Mesothelial cell of epicardium (in vitro differentiated cells): ENCODE results near the gene CFAP20DC. TPM values are rescaled to one million over a fixed set of nuclear protein-coding genes. Genes with fewer than 3 reads are reported as not detected.

ENCODE experiments used
- DNase-seq, 2 experiments: peaks; one replicate each; pipeline ENCODE4 v3.0.0; 2021; ENCODE audit warnings: low spot score in 2 of 2; ENCODE audit not compliant: unreplicated experiment in 2 of 2
- H3K27ac Mint-ChIP-seq: 2 replicates; pipeline ENCODE4 v1.8.0; 2021; ENCODE audit warnings: mixed read lengths
- H3K27me3 Mint-ChIP-seq: 2 replicates; pipeline ENCODE4 v1.8.0; 2021; ENCODE audit warnings: low read depth, mixed read lengths
- H3K36me3 Mint-ChIP-seq: 2 replicates; pipeline ENCODE4 v1.8.0; 2021; ENCODE audit warnings: mixed read lengths
- H3K4me1 Mint-ChIP-seq: 2 replicates; pipeline ENCODE4 v1.8.0; 2021; ENCODE audit warnings: mixed read lengths
- H3K4me3 Mint-ChIP-seq: 2 replicates; pipeline ENCODE4 v1.8.0; 2021; ENCODE audit warnings: mild to moderate bottlenecking, moderate library complexity, mixed read lengths
- H3K9me3 Mint-ChIP-seq: 2 replicates; pipeline ENCODE4 v1.8.0; 2021; ENCODE audit warnings: mixed read lengths
- total RNA-seq: library from RNA; stranded (reverse); gene quantifications from 3 replicates; pipeline ENCODE4 v1.2.1, GENCODE V29; 2021
- TF ChIP-seq, protein P1 (sequence below): fragments of 200-600 bp; sonication (generic); IDR thresholded peaks from one replicate; pipeline ENCODE4 v1.5.0; 2021; ENCODE audit warnings: antibody characterized with exemption; ENCODE audit not compliant: unreplicated experiment

CFAP20DC gene
- total RNA-seq, 1 donor from 2014 or later, result 5.4 TPM

DNA sequence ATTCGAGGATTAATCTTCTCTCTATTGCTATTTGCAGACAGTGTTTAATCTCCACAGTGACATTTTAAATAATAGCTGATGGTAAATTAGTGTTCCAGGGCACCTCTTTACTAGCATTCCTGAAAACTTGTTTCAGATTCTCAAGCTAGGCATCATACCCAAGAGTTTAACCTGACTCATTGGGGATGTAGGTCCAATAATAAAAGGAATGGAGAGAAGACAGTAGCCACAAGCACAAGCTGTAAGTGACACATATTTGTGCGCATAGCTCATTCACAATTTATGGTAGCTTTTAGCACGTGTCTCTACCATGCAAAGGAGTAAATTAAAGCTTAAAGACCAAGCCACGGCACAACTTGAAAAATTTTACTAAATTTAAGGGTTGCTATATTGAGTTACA, 212.0 kb downstream of the CFAP20DC start:
- Mint-ChIP-seq H3K27ac (no peak overlapping the region), H3K4me3 (no peak overlapping the region), H3K36me3 (no peaks in the 10 kb centered on the region), H3K9me3 (peaks cover 3% of the 10 kb centered on the region), H3K27me3 (no peaks in the 10 kb centered on the region), H3K4me1 (peaks cover 7% of the 10 kb centered on the region)
- no peak for DNase-seq
- TF ChIP-seq, protein P1, sequence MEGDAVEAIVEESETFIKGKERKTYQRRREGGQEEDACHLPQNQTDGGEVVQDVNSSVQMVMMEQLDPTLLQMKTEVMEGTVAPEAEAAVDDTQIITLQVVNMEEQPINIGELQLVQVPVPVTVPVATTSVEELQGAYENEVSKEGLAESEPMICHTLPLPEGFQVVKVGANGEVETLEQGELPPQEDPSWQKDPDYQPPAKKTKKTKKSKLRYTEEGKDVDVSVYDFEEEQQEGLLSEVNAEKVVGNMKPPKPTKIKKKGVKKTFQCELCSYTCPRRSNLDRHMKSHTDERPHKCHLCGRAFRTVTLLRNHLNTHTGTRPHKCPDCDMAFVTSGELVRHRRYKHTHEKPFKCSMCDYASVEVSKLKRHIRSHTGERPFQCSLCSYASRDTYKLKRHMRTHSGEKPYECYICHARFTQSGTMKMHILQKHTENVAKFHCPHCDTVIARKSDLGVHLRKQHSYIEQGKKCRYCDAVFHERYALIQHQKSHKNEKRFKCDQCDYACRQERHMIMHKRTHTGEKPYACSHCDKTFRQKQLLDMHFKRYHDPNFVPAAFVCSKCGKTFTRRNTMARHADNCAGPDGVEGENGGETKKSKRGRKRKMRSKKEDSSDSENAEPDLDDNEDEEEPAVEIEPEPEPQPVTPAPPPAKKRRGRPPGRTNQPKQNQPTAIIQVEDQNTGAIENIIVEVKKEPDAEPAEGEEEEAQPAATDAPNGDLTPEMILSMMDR, result no peak

DNA sequence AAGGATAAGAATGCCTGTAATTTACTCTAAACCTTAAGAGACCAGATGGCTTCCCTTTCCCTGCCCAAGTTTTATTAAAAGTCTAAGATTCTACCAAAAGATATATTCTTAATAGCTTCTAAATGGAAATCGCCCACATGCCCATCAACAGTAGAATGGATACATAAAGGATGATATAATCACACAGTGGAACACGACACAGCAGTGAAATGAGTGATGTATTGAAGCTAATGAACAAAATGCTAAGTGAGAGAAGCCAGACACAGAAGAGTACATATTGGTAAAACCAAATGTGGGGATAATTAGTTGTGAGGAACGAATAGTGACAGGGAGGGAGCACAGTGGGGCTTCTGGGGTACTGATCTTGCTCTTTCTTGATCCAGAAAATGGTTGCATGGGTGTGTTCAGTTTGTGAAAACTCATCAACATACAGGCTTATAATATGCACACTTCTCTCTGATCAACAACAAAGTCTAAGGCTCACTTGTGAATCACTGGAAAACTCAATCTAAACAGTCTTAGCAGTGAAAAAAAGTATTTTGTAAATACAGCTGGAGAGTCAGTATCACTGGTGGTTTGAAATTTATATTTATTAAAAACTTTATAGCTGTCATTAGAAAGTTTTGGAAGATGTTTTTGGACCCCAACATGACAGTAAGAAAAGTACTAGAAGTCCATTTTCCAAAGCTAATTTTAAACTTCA, 212.5 kb downstream of the CFAP20DC start:
- H3K4me1 Mint-ChIP-seq, result peaks cover 7% of the 10 kb centered on the region
- no peak overlapping the region for H3K27ac Mint-ChIP-seq
- H3K36me3 Mint-ChIP-seq, result no peaks in the 10 kb centered on the region
- TF ChIP-seq, protein P1, result no peak
- DNase-seq, result no peak
- no peaks in the 10 kb centered on the region for H3K27me3 Mint-ChIP-seq
- no peak overlapping the region for H3K4me3 Mint-ChIP-seq
- peaks cover 3% of the 10 kb centered on the region for H3K9me3 Mint-ChIP-seq

DNA sequence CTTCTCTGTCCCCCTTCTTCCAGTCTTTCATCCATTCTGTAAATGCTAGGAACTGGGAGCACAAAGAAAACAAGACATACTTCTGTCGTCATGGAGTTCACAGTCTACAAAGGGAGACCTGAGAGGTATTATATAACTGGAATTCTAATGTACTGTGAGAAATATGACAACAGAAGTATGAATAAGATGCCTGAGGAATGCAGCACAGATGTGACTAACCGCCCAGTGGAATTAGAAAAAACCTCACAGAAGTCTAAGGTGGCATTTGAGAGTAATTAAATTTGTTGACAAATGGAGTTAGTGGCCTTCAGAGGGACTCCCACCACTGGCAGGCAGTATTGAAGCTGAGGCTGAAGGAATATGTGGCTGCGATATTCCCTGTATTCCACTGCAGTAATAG, 214.7 kb downstream of the CFAP20DC start:
- Mint-ChIP-seq H3K4me1 (peaks cover 7% of the 10 kb centered on the region), H3K27me3 (no peaks in the 10 kb centered on the region), H3K9me3 (no peaks in the 10 kb centered on the region), H3K36me3 (no peaks in the 10 kb centered on the region), H3K27ac (no peak overlapping the region), H3K4me3 (no peak overlapping the region)
- TF ChIP-seq, protein P1, result no peak
- no peak for DNase-seq

DNA sequence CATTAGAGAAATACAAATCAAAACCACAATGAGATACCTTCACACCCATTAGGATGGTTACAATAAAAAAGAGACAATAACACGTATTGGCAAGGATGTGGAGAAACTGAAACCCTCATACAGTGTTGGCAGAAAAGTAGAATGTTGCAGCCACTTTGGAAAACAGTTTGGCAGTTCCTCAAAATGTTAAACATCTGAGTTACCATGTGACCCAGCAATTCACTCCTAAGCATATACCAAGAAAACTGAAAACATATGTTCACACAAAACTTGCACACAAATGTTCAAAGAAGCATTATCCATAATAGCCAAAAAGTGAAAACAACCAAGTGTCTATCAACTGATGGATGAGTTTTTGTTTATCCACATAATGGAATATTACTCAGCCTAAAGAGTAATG, 216.3 kb downstream of the CFAP20DC start:
- Mint-ChIP-seq H3K9me3 (no peaks in the 10 kb centered on the region), H3K4me3 (no peak overlapping the region), H3K27ac (no peak overlapping the region), H3K36me3 (no peaks in the 10 kb centered on the region), H3K4me1 (peaks cover 7% of the 10 kb centered on the region), H3K27me3 (no peaks in the 10 kb centered on the region)
- no peak for DNase-seq
- TF ChIP-seq, protein P1, result no peak

DNA sequence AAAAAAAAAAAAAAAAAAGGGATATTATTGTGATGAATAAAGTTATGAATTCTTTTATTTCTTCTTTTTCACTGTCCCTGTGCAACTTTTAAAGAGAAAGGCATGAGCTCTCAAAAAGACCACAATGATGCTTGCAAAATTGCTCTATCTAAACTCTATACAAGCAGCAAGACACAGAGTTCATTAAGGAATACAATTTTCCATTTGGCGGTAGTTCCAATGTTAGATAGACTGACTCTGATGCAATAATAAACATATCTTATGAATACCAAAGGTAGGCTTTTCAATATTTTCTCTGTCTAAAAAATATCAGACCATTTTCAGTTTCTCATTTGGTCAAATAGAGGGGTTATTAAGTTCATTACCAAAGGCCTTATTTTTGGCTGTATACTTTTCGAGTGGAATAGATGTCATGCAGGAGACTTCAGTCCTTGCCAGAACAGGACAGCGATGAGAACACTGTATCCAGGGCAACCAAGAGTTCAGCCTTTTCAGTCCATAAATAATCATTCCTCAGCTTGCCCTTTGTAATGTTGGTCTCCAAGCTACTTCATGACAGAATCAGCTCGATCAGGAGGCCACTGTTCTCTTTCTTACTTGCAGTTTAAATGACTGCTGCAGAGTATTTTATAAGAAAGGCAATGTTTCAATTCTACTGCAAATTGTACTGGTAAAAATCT, 220.4 kb downstream of the CFAP20DC start:
- TF ChIP-seq, protein P1, result no peak
- no peak for DNase-seq

More for the DNA sequence above, 220.4 kb downstream of the CFAP20DC start:
- Mint-ChIP-seq H3K9me3 (no peaks in the 10 kb centered on the region), H3K27me3 (no peaks in the 10 kb centered on the region), H3K36me3 (no peaks in the 10 kb centered on the region), H3K27ac (no peak overlapping the region), H3K4me3 (no peak overlapping the region), H3K4me1 (peaks cover 5% of the 10 kb centered on the region)
